ENCODE data around the gene IGFL2.

DNA sequence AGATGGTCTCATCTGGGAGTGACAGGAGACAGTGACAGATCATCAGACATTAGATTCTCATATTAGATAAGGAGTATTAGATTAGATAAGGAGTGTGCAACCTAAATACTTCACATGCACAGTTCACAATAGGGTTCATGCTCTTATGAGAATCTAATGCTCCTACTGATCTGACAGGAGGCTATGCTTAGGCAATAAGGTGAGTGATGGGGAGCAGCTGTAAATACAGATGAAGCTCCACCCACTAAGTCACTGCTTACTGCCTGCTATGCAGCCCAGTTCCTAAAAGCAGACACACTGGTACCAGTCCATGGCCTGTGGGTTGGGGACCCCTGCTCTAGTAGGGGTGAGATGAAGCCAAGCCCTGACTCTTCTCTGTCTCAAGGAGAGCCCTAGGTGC lies 13.5 kb upstream of the IGFL2 start:
- TF ChIP-seq, protein P1, sequence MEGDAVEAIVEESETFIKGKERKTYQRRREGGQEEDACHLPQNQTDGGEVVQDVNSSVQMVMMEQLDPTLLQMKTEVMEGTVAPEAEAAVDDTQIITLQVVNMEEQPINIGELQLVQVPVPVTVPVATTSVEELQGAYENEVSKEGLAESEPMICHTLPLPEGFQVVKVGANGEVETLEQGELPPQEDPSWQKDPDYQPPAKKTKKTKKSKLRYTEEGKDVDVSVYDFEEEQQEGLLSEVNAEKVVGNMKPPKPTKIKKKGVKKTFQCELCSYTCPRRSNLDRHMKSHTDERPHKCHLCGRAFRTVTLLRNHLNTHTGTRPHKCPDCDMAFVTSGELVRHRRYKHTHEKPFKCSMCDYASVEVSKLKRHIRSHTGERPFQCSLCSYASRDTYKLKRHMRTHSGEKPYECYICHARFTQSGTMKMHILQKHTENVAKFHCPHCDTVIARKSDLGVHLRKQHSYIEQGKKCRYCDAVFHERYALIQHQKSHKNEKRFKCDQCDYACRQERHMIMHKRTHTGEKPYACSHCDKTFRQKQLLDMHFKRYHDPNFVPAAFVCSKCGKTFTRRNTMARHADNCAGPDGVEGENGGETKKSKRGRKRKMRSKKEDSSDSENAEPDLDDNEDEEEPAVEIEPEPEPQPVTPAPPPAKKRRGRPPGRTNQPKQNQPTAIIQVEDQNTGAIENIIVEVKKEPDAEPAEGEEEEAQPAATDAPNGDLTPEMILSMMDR (IDR thresholded peaks at IDR 0.05; ENCODE audit: insufficient read depth, low read depth, low read length) = no peak
- TF ChIP-seq EZH2 (IDR thresholded peaks at IDR 0.05; ENCODE audit: insufficient read depth, low read length) = no peak

All from astrocyte (in vitro differentiated cells and primary cell).